GM03348 (cell line): Measurements from ENCODE around the gene NEB.

Source experiments
- DNase-seq: peaks from one replicate; pipeline ENCODE4 v3.0.0; 2012; ENCODE audit warnings: low spot score

Gene NEB

DNA sequence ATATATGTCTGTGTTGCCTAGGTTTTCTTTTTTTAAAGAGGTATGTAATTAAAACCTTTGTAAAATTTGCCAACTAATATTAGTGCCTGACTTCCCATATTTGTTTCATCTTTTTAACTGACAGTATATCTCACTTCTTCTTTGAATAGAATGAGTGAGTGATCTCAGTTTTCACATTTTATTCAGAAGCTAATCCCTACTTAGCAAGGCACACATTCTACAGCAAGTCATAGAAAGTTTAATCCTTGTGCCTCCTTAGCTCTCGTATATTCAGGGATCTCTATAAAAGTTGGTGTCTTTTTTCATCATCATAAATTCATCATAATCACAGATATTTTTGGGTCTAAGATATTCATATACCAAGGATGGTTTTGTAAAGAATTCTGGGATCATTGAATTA, 258.0 kb downstream of the NEB start:
- no peak for DNase-seq

DNA sequence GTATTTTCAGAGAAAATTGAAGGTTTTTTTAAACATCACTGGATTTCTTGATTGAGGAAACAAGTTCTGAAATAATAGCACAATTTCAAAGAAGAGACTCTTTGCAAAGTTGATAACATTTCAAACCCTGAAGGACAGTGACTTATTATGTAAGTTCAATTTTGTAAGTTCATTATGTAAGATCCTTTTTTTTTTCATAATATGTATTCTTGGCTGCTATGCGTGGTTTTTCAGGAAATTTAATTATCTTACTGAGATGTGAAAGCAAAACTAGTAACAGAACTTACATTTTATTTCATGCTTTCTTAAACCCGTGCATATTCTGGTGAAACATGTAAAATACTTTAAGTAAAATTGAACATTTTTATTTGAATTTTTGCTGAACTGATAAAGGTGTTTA, 259.2 kb downstream of the NEB start:
- no peak for DNase-seq

- DNase-seq, result no peak
Measured at GRCh38 chr2:151472966-151473365, 261.3 kb downstream of the NEB start.

DNA sequence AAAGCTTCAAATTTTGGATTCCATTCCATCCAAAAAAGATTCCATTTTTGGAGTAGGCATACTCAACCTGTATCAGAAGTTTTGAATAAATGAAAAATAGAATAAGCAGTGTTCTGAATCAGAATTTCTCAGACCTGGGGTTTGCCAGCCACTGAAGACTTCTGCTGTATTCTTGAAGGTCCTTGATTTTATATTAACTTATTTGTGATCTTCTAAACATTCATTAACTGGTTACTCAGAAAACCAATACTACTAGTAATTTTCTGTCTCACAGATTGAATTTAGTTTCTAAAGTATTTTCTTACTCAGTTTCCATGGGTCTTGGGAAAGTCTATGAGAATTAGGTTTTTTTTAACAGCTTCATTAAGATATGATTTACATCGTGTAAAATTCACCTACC, 263.7 kb downstream of the NEB start:
- DNase-seq, result no peak

DNA sequence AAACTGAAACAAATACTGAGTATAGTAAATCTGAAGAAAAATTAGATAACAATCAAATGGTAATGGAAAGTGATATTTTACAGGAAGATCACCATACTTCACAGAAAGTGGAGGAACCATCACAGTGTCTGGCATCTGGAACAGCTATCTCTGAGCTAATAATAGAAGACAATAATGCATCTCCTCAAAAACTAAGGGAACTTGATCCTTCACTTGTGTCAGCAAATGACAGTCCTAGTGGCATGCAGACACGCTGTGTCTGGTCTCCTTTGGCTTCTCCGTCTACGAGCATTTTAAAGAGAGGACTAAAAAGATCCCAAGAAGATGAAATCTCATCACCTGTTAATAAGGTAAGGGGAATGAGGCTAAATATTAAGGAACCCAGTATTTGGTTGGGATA, 268.5 kb downstream of the NEB start:
- DNase-seq, result no peak

DNA sequence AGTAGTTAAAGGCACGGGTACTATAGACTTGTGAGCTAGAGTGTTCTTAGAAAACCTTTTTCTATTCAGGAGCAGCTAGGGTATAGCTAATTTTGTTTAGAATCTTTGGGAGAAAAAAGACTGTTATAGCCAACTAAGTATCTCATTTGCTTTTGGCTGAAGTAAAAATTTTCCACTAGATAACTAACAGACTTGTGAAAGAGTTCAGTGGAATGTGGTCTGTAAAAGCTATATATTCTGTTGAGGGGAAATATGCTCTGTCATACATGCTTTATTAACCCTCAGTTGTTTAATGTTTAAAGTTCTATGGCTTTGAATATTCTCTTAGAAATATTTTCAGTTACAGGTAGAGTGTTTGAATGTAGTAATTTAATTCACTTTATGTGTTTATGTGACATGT, 274.9 kb downstream of the NEB start:
- peak; percentile 12 for DNase-seq

DNA sequence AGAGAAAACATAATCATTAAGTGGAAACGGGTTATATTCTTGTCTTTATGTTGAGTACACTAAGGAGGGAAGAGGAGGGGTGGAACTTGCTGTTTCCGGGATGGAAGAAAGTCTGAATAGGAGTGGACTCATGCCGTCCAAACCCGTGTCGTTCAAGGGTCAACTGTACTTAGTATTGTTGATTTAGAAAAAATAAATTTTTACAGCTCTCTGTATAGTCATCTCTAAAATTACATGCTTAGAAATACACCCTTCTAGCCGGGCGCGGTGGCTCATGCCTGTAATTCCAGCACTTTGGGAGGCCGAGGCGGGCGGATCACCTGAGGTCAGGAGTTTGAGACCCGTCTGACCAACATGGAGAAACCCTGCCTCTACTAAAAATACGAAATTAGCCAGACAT, 295.1 kb downstream of the NEB start:
- DNase-seq, result no peak

- DNase-seq, result no peak
Measured at GRCh38 chr2:151438506-151438905, 295.8 kb downstream of the NEB start.

DNA sequence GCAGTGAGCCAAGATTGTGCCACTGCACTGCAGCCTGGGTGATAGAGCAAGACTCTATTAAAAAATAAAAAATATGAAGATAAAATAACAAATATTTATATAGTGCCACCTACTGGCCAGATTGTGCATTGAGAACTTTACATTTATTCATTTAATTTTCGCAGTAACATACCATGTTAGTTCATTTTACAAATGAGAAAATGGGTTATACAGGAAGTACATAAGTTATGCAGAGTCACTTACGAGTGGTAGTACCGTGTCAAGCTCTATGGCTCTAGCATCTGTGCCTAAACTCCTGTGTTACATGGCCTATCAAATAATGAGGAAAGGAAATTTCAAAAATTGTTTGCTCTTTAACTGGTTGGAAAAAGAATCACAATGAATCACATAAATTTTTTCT, 296.6 kb downstream of the NEB start:
- DNase-seq, result peak; percentile 42
